HG02884 (cell line): ENCODE results near the gene CAMTA1.

Source experiments
- ATAC-seq: cut with Tn5 transposase; IDR thresholded peaks from one replicate; pipeline ENCODE4 v1.9.1; 2021; ENCODE audit warnings: mild to moderate bottlenecking, moderate library complexity; ENCODE audit not compliant: unreplicated experiment

The CAMTA1 gene

DNA sequence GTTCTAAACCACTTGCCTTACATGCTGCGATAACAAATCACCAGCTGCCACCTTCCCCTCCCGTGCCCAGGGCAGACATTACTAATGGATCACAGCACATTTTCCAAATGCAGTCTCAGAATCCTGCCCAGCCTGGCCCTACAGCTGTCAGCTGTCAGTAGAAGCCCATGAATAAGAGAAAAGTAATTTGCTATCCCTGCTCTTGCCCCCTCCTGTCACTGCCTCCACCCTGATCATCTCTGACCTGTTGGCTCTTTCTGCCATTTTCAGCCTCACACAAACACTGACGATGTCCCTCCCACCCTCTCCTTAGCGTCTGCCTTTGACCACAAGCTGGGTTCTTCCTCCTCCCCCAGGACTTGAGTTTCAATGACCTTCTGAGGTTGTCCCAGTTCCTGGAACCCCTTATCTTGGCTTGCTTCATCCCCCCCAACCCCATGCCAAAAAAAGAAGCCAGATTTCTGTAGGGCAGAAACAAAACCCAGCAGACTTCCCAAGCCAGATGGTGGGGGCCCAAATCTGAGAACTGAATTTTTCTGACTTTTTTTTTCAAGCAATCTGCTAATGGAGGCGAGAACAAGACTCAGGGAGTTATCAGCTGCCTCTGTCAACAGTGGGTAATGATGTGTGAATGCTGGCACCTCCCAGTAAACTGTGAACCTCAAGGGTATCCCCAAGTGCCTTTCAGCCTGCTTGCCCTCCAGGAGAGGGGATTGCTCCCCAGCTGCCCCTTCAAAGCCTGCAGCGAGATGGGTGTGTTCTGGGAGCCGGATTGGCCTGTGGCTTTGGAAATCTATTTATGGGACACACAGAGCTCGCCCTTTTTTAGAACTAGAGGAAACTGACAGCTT is 769.4 kb downstream of the CAMTA1 start:
- ATAC-seq, result no peak

DNA sequence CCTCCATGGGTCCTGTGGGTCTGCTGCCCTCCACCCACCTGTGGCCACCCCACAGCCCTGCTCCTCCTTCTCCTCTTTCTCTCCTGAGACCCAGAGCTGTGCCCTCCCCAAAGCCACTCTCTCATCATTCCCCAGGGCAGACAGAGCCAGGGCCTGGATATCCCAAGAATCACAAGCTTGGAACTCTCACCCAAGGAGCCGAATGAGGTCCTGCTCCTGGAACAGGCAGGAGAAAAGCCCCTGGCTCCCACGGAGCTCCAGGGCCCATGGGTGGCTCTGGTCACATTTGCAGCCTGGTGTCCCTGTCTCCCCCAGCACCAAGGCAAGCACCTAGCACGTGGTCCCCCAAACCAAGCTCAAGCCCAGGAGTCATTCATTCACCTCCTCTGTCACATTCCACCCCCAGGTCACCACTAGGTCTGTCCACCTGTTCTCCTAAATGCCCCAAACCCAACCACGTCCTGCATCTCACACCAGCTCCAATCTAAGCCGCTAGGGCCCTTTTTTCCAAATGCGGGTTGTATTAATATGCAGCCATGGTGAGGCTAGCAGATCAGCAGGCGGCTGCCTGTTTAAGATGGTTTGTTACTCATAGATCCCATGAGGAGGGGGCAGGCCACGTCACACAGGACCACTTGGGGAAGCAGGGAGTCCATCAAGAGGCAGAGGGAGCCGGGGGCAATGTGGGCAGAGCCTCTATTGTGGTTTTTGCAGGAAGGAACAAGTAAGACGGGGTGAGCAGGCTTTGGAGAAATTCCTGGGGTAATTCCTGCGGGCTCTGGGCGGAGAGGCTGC is 770.3 kb downstream of the CAMTA1 start:
- no peak for ATAC-seq

DNA sequence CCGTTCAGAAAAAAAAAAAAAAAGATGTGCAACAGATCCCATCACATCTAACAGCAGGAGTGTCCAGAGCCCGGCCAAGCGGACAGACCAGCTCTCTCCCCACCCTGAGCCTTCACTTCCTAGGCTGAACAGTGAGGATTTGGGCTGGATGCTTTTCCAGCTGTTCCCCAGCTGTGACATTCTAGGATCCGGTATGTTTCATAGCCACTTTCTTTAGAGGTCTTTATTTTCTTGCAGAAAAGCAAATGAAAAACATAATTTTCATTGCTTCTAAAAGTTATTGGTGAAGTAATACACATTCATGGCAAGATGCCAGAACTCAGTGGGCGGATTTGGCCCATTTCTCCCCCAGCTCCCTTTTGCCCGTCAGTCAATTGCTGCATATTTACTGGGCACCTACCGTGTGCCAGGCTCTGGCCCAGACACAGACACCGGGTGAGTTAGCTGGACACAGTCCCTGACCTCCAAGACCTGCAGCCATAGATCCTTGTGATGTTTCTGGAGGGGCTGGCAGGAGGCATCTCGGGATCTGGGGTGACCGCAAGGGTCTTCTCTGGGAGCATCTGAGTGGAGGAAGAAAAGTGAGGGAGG is 772.1 kb downstream of the CAMTA1 start:
- ATAC-seq, result no peak

DNA sequence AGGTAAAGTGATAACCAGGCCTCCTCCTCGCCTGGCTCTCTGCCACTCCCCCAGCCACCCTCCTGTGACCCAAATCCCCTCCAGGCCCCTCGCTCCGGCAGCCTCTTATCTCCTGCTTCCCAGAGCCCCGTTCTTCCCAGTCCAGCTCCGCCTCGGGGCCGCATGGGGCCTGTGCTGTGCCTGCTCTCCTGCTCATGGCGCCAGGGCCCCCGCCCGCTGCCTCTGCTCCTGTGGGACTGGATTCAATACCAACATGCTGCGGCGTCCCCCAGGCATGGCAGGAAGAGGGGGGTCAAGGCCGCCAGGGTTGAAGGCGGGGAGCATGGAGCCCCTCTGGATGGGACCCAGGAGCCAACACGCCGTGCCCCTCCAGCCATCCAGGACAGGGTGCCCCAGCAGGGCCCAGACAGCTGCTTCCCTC is 772.8 kb downstream of the CAMTA1 start:
- no peak for ATAC-seq

DNA sequence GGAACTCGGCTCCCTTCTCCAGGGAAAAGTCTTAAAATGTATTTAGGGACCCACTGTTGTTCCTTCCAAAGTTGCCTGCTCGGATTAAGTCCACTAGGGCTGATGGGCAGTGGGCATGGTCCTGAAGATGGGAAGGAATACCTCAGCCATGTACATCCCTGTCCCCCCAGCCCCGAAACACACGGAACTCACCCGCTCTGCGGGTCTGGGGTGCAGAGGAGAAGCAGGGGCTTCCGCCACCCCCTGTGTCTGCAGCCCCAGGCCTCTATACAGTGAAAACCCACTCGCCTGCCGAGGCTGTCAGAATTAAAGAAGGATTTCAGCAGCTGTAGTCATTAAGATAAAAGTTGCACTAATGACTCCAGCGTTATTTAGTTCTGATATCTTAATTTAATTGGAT is 773.2 kb downstream of the CAMTA1 start:
- no peak for ATAC-seq

DNA sequence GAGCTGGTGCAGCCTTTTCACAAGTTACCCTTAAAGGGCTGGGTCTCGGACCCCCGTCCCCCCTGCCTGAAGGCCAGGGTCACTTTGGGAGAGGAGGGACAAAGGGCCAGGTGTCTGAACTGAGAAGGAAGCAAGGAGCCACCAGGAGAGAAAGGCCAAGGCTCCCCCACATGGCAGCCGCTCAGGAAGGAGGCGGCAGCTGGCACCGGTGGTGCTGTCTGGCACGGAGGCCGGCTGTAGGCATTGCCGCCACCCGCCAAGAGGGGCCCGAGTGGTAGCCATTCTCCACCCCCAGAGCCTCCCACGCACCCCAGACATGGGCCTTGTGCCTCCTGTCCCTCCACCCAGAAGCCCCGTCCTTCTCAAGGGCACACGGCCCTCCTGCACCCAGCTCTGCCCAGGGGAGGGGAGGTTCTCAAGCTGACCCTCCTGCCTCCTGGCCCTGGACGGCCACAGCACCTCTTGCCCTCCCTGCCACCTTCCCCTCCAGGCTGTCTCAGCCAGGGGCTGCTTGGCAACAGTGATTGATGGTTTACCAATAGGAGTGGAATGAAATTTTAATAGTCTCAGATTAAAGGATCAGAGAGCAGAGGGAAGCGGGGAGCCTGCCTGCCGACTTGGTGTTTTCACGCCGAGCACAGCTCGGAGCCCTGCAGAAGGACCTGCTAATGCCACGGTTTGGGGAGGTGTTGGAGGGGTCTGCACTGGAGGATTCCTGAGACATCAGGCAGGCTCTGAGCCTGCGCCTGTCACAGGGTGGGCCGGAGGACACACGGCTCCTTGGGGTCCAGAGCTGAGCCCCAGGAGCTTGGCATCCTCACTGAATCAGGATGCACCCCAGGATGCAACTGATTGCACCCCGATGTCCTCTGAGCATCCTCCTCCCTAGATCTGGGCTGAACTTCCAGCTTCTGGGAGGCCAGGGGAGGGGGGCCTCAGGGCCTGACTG is 773.9 kb downstream of the CAMTA1 start:
- ATAC-seq, result no peak

DNA sequence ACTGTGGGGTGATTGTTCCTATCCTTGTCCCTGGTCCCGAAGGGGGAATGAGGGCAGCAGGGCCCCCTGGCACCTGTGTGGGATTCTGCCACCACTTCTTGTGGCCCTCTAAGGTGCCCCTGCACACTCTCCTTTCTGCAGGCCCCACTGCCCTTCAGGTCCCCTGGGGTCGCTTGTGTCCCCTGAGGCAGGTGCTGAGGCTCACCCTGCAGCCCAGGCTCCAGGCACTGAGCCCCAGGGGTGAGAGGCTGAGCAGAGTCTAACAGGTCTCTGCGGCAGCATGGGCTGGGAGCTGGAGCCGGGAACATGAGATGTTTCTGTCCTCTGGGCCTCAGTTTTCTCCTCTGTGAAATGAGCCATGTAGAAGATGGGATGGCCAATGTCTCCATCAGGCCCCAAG is 774.9 kb downstream of the CAMTA1 start:
- no peak for ATAC-seq

DNA sequence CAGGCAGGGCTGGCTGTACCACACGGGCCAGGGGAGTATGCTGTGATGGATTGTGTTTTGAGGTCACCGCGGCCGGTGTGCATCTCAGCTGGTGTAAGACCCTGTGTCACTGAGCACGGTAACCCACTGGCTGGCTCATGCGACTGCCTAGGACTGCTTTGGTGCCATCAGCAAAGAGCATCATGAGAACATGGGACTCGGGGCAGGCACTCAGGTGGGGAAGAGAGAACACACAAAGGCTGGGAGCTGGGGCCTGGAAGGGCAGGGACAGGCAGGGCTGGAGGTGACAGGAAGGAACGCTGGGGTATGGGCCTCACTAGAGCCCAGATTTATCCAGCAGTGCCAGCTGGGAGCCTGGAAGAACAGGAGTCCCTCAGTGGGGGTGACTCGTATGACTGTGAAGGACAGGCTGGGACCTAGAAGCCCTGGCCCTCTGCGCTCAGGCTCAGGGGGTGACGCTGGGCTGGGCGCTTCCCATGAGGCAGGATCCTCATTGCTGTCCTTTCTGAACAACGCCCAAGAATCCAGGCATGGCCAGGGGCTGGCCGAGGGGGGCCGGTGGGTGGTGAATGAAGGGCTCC is 775.4 kb downstream of the CAMTA1 start:
- no peak for ATAC-seq

DNA sequence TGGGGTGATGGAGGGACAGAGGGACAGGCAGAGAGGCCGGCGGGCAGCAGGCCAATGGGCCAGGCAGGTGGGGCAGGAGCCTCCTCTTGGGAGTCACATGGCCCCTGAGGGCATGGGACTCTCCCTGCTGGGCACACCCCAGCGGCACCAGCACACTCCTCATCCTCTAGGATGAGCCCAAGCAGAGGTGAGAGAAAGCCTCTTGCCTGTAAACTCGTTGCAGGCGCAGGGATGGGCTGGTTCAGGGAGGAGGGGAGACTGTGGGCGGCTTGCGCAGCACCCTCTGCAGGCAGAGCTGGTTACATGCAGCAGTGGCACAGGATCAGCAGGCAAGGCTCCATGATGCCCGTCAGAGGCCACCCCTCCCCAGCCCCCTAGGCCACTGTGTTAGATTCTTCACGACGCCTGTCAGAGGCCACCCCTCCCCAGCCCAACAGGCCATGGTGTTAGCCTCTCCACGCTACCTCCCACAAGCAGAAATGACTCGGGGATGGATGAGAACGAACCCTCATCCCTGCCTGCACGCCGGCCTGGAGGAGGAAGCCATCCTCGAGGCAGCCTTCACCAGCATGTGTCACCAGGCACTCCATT is 776.2 kb downstream of the CAMTA1 start:
- ATAC-seq, result no peak

DNA sequence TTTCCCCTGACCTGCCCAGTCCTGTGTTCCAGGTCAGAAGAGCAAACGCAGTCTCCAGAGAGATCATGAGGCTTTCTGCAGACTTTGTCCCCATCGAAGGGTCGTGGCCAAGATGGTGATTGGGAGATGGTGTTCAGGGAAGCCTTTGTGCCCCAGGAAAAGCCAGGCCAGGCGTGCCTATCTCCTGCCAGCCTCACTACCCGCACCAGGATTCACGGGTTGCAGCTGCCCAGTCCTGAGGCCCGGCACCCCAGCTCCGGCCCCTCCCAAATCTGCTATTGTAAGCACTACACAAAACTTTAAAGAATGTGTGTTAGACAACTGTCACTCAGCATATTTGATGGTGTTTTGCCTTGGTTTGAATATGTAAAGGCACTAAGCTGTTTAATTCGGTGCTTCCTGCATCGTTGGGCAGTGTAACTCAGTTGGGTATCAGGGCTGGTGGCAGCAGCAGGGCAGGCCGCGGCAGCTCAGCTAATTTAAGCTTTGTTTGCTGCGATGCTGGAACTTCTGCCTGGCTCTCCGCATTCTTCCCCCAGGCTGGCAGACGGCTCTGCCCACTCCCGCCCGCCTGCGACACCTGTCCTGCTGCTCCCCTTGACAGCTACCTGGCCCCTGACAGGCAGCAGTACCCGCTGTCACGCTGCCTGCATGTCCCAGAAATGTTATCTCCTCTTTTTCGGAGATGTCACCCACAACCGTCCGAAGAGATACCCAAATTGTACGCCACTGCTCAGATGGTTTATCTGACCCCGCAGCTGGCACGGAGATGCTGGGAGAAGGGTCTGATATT is 776.9 kb downstream of the CAMTA1 start:
- ATAC-seq, result no peak

DNA sequence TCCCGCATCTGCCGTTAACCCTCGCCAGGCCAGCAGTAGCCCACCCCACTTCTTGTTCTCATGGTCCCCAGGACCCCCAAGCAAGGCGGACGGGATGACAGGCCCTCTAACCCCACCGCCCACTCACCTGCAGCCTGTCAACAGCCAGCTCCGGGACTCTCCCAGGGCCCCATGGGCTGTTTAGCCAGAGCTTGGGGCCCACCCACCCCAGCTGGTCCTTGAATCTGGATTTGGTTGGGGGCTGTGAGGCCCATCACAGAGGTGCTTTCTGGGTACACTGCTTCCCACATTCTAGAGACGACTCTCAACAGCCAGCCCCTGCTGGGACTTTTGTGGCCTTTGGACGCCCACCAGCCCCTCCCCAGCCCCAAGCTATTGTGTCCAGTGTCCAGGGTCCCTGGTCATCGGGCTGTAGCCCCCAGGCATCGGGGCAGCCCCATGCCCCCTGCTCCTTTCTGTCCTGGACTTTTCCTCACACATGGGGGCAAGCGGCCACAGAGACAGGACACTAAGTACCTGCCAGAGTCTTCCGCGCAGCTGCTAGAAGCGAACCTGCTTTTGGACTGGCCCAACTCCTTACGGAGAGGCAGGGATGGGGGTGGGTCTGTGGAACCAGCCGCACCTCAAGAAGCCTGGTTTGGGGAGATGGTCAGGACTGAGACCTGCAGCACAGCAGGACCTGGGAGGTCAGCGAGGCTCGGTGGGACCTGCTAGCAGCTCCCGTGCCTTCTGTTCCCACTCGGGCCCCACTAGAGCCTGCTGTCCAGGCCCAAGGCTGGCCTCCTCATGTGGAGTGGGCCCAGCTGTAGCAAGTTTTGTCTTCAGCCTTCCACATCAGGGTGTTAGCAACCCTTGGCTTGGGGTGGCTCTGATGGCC is 777.7 kb downstream of the CAMTA1 start:
- ATAC-seq, result no peak

DNA sequence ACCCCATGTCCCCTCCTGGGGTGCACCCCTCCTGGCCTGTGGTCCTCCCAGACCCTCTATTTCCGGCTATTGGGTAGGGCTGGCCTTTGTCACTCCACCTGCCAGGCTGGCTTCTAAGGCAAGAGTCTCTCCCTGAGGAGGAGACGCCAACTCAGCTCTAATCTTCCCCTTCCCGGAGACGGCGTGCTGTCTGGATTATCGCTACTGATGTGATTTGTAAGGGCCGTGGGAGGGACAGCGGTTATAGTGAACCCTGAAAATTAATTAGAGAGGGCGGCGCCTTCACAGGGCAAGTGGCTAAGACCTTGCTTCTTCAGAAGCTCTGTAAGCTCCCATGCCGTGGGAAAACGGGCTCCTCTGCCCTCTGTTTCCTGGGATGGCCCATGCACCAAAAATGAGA is 778.9 kb downstream of the CAMTA1 start:
- no peak for ATAC-seq

DNA sequence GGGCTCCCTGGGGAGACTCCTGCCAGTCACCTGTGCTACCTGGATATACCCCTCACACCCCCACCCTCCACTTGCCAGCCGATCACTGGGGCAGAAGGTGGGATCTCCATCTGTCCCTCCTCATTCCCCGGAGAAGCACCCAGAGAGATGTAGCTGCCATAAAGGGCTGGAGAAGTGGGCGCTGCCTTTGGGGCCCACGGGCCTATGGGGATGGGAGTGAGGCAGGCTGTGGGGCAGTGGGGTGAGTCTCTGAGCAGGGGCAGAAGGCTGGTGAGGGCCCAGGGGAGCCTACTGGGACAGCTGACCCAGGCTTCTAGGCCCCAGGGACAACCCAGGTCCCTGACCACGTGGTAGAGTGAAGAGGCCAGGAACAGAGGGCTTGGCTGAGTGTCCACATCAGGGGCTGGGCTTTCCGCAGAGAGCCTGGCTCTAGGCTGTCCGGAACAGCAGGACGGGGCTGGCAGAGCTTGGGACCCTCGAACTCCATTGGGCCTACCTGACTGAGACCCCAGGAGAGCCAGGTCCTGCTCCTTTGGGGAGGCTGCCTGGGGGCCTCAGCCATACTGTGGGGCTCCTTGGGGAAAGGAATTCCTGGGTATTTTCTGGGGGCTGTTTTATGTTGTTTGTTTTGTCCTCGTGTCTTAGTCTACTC is 780.0 kb downstream of the CAMTA1 start:
- ATAC-seq, result no peak

DNA sequence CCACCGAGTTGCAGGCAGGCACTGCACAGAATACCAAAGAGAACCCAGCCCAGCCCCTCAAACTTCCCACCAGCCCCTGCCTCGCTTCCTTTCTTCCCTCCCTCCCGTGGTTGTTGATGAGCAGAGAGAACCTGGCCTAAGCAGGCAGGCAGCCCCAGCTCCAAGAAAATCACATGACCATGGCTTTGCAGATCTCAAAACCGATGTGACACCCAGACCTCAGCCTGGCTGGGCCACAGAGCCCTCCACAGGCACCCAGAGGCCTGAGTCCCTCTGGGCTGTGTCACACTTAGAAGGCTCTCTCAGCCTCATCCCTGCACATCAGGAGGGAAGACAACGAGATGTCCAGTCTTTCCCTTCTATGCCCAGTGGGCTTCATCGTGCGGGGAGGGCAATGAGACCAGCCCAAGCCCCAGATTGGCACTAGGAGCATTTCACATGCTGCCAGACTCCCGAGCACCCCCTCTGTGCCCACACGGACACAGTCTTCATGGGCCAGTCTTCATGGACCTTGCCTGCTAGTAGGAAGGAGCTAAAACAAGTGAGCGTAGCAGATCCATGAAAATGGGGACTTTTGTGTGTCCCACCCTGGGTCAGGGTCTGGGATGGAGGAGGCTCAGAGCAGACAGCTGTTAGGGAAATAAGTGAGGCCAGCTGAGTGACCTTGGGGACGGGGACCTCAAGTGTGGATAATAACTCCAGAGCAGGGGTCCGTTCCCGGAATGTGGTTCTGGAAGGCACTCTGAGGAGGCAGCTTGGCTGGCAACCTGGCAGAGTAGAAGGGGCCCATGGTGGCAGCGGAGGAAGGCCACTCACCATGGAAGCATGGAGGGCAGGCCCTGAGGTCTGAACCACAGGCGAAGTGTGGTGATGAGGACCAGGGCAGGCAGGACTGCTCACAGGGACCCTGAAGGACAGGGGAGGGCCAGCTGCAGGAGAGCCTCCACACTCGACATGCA is 781.4 kb downstream of the CAMTA1 start:
- ATAC-seq, result no peak

DNA sequence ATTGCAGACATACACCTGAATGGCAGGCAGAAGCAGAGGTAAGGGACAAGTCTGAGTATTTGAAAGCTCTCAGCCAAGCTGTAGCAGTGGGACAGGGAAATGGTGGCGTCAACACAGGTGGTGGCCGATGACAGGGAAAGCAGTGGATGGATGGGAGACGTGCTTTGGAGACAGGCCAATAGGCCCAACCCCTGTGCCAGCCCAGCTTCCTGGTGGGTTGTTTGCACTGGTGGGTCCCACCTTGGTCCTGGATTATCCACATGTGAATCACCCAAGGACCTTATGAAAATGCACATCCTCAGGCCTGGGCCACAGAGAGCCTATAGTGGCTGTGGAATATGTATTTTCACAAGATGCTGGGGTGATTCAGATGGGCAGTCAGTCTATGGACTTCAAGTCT is 782.1 kb downstream of the CAMTA1 start:
- no peak for ATAC-seq

DNA sequence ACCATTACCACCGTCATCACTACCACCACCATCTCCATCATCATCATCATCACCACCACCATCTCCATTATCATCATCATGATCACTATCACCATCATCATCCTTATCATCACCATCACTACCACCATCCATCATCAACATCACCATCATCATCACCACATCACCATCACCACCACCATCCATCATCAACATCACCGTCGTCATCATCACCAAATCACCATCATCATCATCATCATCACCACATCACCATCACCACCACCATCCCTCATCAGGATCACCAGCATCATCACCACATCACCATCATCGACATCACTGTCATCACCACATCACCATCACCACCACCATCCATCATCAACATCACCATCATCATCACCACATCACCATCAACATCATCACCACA is 782.8 kb downstream of the CAMTA1 start:
- ATAC-seq, result no peak
